CD4-positive, alpha-beta T cell treated with Interleukin-4 for 1 hour (primary cell): ENCODE measurements around the gene ZDHHC4.

Source experiments
- DNase-seq, 2 donors: peaks; one replicate each; pipeline ENCODE4 v3.0.0-alpha.2; 2020 to 2022

Gene ZDHHC4

DNA sequence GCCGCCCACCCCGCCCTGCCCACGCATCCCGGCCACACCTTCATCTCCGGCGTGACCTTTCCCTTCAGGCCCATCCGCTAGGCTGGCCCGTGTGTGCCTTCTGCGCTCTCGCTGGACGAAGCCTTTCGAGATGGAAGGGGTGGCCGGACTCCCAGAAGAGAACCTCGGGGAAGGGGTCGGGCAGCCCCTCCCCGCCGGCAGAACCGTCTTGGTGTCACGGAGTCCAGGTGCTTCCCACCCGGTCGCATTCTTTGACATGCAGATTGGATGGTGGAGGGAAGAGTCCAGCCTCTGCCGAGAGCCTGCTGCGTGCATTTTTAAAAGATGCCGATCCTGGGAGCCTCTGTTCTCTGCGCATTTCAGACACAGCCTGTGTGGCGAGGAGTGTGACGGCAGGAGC, 30.8 kb downstream of the ZDHHC4 start:
- no peak for DNase-seq

DNA sequence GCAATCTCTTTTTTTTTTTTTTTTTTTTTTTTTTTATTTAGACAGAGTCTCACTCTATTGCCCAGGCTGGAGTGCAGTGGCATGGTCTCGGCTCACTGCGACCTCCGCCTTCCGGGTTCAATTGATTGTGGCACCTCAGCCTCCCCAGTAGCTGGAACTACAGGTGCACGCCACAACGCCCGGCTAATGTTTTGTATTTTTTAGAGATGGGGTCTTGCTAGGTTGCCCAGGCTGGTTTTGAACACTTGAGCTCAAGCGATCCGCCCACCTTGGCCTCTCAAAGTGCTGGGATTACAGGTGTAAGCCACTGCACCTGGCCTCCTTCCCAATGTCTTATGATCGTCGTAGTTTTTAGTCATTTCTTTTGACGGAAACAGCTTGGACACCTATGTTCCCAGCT, 31.5 kb downstream of the ZDHHC4 start:
- no peak for DNase-seq

DNA sequence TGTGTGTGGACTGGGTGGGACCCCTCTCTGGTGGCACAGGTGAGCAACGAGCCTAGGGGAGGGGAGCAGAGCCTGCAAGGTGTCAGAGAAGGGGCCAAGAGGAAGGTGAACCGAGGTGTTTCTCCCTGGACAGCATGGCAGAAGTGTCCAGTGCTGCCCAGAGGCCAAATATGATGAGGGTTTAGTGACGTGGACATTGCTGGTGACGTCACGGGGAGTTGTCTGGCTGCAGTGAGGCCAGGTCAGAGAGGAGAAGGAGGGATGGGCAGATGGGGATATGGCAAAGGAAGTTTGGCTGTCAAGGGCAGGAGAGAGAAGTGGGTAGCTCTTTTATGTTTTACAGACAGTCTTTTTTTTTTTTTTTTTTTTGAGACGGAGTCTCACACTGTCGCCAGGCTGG, 35.6 kb downstream of the ZDHHC4 start:
- DNase-seq = no peak

GRCh38 chr7:6613706-6614105, 36.5 kb downstream of the ZDHHC4 start:
- DNase-seq = no peak

DNA sequence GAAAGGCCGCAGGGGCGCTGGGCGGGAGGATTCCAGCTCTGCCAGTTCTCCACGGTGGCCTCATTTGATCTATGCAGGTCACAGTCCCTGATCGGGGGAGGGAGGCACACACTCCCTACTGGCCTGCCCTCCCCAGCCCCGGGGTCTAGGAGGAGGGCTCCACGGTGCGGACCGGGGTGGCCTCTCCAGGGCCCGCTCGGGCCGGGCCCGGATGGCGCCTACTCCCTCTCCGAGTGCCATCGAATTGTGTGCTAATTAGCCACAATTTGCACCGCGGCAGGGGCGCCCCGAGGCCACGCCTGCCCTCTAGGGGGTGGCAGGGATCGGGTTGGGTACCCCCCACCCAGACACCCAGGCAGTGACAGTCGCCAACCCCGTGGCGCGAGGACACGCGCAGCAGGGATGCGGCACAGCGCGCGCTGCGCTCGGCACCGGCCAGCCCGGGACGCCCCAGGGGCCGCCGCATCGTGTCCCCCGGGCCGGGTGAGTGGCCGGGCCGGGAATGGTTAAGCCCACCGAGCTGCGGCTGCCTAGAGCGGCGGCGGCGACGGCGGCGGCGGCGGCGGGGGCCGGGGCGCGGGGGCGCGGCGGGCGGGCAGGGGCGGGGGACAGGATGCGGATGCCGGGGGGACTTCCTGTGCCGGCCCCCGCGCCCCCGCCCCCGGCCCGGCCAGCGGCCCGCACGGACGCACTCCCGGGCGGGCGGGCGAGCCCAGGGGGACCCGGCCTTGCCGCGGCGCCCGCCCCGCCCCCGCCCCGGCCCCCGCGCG, 37.9 kb downstream of the ZDHHC4 start, which contains the start of gene ZNF853:
Gene ZNF853 (plus strand): TSS at position 658 of the 770 bp plus-strand sequence. CDS start 565 bp downstream, outside the sequence.
- DNase-seq = no peak

DNA sequence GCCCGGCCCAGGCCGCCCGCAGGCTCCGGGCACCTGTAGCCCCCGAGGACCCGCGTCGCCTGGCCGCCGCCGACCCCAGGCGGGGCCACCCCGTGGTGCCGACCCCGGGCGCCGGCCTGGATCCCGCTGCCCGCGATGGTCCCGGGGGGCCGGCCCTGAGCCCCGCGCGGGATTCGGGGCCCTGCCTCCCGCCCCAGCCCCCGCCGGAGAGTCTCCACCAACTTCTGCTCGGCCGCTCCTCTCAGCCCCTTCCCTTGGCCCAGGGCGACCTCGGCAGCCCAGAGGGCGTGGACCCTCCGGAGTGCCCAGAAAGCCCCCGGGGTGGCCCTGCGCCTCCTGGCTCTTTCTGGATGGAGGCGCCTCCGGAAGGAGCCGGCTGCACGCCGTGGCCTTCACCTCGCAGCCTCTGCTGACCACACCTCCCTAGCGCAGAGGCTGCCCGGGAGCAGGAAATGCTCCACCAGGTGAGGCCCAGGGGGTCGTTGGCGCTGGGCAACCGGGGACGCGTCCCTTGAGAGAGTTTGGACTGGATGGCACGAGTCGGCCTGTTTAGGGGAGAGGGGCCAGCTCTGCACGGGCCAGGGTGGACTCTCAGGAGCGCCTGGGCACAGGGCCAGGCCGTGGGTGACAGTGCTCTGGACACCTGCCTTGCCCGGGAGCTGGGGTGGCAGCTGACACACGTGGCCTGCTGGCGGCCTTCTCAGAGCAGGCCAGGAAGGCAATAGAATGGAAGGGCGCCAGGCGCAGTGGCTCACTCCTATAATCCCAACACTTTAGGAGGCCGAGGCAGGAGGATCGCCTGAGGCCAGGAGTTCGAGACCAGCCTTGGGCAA, 38.7 kb downstream of the ZDHHC4 start:
- no peak for DNase-seq

DNA sequence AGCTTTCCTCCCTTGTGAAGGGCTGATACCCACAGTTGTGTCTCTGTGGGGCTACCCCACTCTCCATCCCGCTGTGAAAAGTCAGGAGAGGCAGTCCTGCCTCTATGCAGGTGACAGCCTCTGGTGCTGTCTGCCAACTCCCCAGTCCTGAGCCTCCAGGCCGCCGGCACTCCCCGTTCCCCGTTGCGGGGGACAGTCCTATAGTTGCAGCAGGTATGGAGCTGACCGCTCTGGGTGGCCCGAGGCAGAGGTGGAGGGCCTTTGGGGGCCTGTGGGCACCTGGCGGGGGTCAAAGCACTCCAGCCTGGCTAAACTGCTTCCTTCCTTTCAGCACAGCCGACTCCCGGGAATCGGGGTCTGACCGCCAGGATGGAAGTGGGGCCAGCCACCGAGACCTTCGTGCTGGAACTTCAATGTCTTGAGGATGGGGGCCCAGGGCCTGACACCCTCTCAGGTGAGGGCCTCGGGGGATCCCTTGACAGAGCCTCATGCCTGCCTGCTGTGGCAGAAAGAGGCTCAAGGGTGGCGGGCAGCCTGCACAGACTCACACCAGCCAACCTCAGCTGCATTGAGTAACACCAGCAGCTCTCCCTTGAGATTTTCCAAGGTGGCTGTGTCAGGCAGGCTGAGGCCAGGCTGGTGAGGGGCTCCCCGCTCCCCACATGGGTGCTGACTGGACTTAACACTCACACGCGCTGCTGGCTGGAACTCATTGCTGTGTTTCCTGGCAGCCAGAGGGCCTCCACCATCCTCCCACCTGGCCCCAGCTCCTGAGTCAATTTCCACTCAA, 39.8 kb downstream of the ZDHHC4 start:
- DNase-seq = no peak

DNA sequence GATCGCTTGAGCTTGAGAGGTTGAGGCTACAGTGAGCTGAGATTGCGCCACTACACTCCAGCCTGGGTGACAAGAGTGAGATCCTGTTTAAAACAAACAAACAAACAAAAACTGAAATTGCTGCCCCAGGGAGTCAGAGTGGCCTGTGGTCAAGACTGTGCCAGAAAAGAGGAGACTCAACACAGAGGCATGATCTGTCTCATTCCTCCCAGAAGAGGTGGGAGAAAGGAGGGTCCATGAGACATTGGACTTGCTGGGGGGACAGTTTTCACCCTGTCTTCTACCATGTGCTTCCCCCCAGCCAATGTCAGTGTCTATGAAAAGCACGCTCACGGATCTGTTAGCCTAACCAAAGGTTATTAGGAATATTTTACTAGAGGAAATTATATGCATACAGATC, 41.4 kb downstream of the ZDHHC4 start:
- DNase-seq = no peak

DNA sequence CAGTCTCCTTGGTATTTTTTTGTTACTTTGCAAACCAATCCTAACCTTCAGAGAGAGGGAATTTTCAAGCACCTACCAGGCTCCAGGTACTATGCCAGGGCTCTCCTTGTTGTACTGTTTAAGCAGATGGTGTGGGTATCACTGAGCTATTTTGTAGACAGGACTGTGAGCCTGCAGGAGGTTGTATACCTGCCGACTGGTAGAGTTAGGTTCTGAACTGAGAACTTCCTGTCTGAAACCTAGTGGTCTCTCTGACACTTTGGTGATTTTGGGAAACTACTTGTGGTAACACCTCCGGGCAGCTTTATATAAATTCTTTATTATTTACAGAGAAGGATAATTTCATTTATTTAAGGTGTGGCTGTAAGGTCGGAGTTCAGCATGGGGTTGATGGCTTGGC, 42.7 kb downstream of the ZDHHC4 start:
- no peak for DNase-seq

GRCh38 chr7:6621195-6622133, 44.2 kb downstream of the ZDHHC4 start:
- no peak for DNase-seq

DNA sequence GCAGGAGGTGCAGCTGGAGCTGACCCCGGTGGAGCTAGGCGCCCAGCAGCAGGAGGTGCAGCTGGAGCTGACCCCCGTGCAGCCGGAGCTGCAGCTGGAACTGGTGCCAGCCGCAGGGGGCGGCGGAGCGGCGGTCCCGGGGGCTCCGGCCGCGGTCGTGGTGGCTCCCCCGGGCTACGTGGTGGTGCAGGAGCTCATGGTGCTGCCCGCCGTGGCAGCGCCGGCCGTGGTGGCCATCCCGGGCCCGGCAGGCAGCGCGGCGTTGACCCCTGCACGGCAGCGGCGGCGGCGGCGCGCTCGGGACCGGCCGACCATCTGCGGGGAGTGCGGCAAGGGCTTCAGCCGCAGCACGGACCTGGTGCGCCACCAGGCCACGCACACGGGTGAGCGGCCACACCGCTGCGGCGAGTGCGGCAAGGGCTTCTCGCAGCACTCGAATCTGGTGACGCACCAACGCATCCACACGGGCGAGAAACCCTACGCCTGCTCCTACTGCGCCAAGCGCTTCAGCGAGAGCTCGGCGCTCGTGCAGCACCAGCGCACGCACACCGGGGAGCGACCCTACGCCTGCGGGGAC, 45.0 kb downstream of the ZDHHC4 start:
- no peak for DNase-seq

- peak; percentile 34 to 39 for DNase-seq
These were observed 46.5 kb downstream of the ZDHHC4 start for GRCh38 chr7:6623589-6624245.

GRCh38 chr7:6624246-6624611, 47.0 kb downstream of the ZDHHC4 start:
- no peak for DNase-seq

DNA sequence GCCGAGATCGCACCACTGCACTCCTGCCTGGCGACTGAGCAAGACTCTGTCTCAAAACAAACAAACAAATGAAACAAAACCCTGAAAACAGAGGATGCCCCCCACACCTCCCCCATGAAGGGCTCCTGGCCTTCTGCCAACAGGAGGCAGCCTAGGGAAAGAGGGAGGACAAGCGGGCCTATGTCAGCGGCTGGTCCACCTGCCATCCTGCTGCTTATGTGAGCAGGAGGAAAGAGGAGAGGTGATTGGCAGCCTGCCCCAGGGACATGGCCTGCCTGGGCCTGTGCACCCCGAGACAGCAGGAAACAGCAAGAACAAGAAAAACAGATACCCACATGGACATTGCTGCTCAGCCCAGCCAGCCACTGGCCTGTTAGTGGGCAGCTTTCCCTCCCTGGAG, 50.8 kb downstream of the ZDHHC4 start:
- no peak for DNase-seq

DNA sequence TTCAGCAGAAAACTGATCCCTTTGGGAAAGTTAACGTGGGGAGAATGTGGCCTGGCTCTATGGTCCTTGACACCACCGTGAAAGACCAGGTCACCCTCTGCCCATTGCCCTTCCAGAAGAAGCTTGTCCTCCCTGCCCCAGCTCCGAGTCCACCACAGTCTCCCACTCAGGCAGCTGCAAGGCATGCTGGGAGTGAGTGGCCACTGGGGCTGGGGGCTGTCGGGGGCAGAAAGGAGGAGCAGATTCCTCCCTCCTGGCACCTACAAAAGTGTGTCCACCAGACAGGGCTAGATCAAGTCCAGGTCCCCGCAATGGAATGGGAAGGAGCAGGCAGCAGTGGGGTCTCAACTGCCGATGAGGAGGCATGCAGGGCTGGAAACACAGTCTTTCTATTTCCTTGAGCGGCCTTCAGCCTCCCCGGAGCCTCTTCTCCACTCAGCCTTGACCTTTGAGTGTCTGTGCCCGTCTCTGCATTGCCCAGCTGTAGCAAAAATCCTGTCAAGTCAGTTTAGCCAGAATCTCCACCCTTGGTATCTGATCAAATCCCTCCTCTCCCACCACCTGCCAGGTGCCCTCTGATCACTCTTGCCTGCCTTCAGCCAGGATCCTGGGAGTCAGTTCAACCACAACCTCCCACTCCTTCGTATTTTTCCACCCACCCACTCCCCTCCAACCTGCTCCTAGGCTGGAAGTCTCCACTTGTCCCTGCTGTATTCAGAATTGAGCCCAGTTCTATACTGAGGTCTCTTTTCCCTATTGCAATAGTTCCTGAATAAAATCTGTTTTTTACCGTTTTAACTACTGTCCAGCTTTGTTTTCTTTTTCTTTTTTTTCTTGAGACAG, 53.0 kb downstream of the ZDHHC4 start:
- no peak for DNase-seq

- no peak for DNase-seq
These were observed 54.4 kb downstream of the ZDHHC4 start for GRCh38 chr7:6631605-6632004.

DNA sequence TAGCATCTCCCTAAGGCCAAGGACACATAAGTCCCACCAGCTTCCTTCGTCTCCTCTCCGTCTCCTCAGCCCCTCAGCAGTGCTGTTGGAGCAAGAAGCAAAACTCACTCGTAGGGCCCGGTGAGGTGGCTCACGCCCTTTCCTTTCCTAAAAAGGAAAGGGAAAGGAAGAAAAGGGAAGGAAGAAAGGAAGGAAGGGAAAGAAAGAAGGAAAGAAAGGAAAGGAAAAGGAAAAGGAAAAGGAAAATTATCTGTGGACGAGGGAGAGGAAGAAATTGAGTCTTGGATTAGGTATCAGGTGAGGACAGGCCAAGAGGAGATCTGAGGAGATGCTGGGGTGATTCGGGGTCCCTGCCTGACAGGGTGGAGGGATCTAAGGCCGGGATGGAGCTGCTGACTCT, 56.8 kb downstream of the ZDHHC4 start:
- DNase-seq = no peak

GRCh38 chr7:6634971-6635370, 57.7 kb downstream of the ZDHHC4 start:
- peak in 1 of 2 donors; percentile 63 for DNase-seq

DNA sequence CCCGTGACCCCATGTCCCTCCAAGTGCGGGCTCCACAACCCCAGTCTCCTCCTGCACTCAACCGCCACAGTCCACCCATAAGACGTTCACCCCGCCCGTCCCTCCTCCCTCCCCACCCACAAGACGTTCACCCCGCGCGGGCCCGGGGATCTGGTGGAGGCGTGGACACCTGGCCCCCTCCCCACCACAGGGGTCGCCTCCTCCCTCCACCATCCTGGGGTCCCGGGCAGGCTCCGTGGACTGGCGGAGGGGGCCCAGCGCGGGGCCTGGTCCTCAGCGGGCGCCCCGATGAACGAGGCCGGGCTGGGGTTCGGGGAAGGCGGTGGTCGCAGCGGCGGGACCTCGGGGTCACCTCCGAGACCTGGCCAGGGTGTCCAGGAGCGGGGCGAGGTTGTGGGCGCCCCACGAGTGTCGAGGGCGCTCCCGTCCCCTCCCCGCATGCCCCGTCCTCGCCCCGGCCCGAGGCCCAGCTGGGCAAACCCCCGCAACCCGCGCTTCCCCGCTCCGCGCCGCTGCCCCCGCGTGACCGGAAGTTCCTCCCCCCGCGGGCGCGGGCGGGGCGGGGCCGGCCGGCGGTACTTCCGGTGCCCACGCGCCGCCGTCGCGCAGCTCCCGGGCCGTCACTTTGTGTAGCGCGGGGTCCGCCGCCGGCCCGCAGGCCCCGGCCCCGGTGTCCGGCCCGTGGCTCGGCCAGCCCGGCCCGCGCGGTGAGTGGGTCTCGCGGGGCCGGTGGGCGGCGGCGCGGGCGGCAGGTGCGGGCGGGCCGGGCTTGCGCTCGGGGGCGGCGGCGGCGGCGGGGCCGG, 59.7 kb downstream of the ZDHHC4 start, which contains the start of gene ZNF316:
Gene ZNF316 (plus strand): TSS at position 578 of the 803 bp plus-strand sequence. CDS start 5,092 bp downstream, outside the sequence.
- DNase-seq = peak; percentile 50 to 62
